ENCODE data around the gene MSGN1.

Gene MSGN1

GRCh38 chr2:17798338-17798737, 17.9 kb upstream of the MSGN1 start:
- TF ChIP-seq GATA2 (IDR thresholded peaks at IDR 0.05; ENCODE audit: low read depth, low read length), result no peak

DNA sequence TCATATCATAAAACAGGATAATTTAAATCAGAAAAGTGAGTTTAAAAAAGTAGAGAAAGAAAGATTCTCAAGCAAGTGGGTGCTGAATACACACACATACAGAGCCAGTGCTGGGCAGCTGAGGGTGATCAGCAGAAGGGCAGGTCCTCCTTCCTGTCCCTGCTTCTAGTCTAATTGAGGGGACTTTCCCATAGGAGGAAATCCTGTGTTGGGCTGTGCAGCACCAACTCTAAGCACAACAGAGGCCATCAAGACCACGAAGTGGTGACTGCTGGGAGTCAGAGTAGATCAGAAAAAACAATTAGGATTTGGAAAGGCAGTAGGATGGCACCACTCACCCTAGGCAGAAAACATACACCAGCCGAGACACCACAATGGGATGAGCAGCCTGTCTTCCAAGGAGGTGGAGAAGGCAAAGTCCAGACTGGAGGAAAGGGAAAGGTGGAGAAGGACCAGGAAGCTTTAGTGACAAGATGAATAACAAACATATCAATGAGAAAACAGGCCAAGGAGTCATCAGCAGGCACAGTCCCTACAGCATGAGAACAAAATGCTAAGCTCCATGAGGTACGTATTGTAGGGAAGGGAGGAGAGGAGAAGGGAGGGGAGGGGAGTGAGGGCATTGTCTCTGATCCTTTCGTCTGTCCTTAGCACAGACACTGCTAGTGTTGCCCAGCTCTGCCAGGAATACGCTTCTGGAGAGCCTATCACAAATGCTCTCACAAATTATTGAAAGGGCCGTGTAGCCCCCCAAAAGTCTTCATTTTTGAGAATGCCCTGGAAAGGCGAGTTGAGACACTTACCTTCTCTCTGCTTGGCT, 16.7 kb upstream of the MSGN1 start:
- TF ChIP-seq GATA2 (IDR thresholded peaks at IDR 0.05; ENCODE audit: low read depth, low read length), result no peak

DNA sequence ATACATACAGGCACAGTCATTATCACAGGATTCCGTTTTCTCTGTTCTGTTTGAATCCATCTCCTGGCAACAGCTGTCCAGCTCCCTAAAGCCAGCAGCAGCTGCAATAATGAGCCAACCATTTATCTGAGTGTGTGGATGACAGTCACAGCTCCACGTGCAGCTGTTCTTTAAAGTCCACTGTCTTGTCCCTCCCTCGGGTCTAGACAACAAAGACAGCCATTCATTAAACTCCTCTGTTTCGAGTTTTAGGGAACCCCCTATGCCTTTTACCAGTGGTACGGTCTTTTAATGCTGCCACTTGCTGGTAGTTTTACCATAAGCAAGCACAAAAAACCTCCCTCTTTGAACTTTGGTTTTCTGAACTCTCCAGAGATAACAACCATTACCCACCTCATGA, 16.0 kb upstream of the MSGN1 start:
- TF ChIP-seq GATA2 (IDR thresholded peaks at IDR 0.05; ENCODE audit: low read depth, low read length) (no peak), GATA3 (IDR thresholded peaks at IDR 0.05; ENCODE audit: low read depth, low read length) (no peak)

GRCh38 chr2:17800693-17801458, 15.4 kb upstream of the MSGN1 start:
- no peak for TF ChIP-seq GATA3 (IDR thresholded peaks at IDR 0.05; ENCODE audit: low read depth, low read length)
- TF ChIP-seq GATA2 (IDR thresholded peaks at IDR 0.05; ENCODE audit: low read depth, low read length), result no peak

- TF ChIP-seq GATA2 (IDR thresholded peaks at IDR 0.05; ENCODE audit: low read depth, low read length) (no peak), GATA3 (IDR thresholded peaks at IDR 0.05; ENCODE audit: low read depth, low read length) (no peak)
Observed at GRCh38 chr2:17803497-17803896, 12.8 kb upstream of the MSGN1 start.

DNA sequence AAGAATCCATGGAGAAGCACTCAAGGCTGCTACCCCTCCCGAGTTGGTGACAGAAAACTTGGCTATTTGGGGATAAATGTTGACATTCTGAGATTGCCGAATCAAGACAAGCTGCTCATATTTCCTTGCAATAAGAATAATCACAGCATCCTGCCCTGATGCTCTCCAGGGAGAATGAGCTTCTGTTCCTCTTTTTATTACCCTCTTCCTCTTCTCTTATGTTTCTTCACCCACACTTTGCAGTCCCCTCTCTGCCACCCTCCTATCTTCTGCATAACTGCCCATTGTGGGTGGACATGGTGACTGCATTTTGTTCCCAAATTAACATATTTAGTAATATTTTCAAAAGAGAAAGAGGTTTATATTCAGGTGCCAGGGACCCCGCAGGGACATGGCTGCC, 11.9 kb upstream of the MSGN1 start:
- TF ChIP-seq GATA3 (IDR thresholded peaks at IDR 0.05; ENCODE audit: low read depth, low read length) (no peak), GATA2 (IDR thresholded peaks at IDR 0.05; ENCODE audit: low read depth, low read length) (no peak)

- TF ChIP-seq GATA2 (IDR thresholded peaks at IDR 0.05; ENCODE audit: low read depth, low read length) (no peak), GATA3 (IDR thresholded peaks at IDR 0.05; ENCODE audit: low read depth, low read length) (no peak)
Observed at GRCh38 chr2:17805166-17805565, 11.1 kb upstream of the MSGN1 start.

DNA sequence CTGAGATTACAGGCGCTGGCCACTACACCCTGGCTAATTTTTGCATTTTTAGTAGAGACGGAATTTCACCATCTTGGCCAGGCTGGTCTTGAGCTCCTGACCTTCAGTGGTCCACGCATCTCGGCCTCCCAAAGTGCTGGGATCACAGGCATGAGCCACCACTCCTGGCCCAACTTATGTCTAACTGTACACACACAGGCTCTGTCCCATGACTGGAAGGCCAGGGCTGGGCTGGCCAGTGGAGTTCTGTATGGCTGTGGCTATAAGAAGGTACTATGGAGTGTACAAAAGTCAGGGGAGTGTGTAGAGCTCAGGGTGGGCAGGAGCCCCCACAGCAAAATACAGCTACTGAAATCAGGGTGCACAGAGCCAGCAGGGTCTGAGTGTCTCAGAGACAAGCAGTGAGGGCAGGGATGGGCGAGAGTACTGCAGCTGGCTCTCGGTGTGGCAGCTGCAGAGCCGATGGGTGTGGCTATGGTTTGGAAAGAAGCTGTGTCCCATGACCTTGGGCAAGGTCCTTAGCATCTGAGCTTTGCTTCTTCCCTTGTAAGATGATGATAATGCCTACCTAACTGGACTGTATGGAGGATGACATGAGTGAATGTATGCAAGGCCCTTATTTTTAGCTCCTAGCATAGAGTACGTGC, 10.4 kb upstream of the MSGN1 start:
- TF ChIP-seq GATA2 (IDR thresholded peaks at IDR 0.05; ENCODE audit: low read depth, low read length) (no peak), GATA3 (IDR thresholded peaks at IDR 0.05; ENCODE audit: low read depth, low read length) (no peak)

DNA sequence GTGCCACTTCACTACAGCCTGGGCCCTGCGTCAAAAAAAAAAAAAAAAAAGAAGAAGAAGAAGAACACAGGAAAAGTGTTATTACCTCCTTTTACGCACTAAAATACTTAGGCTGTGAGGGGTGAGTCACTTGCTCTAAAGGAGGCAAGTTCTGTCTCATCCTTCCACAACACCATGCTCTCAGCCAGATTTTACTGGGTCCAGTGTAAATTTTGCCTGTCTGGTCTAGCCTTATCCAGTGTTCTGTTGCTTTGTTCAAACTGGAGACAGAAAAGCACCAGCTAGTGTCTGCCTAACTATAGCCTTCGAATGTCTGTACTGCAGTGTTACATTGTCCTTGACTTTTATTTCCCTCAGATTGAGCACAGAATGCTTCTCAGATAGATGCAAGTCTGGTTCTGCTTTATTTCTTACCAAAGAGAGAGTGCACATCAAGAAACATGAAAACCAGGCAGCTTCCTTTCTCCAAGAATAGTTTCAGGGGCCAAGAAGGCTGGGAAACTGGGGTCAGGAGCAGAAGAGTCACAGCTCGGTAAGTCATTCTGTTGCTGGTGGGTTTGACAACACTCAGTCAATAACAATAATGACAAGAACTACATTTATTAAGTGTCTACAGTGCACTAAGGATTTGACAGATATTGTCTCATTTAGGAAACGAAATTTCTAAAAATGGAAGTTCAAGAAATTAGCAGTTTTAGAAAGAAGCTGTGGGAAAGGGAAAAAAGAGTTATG, 3.1 kb upstream of the MSGN1 start:
- no peak for TF ChIP-seq GATA3 (IDR thresholded peaks at IDR 0.05; ENCODE audit: low read depth, low read length)

DNA sequence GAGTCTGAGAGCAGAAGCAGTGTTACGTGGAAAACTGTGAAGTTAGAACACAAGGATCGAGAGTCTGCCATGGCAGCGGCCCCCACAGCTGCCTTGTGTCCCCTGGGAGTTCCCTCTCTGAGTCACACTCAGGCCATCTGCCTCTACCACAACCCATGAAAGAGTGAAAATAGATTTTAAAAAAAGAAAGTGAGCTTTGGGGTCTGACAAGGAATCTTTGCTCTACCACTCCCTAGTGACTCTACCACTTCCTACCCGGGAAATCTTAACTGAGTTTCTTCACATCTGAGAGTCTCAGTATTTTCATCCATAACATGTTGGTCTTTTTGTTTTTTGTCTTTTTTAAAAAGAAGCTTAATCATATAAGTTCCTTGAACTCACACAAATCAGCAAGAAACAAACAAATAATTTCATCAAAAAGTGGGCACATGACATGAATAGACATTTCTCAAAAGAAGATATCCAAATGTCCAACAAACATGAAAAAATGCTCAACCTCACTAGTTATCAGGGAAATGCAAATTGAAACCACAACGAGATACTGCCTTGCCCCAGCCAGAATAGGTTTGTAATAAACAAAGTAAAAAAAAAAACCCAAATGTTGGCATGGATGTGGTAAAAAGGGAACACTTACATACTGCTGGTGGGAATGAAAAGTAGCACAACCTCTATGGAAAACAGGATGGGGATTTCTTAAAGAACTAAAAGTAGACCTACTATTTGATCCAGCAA, 2.4 kb upstream of the MSGN1 start:
- TF ChIP-seq GATA3 (IDR thresholded peaks at IDR 0.05; ENCODE audit: low read depth, low read length) (no peak), GATA2 (IDR thresholded peaks at IDR 0.05; ENCODE audit: low read depth, low read length) (no peak)

DNA sequence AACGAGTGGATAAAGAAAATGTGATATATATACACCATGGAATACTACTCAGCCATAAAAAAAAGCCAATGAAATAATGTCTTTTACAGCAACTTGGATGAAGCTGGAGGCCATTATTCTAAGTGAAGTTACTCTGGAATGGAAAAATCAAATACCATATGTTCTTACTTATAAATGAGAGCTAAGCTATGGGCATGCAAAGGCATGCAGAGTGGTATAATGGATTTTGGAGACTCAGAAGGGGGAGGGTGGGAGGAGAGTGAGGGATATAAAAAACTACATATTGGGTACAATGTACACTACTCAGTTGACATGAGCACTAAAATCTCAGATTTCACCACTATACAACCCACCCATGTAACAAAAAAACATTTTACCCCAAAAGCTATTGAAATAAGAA, 1.7 kb upstream of the MSGN1 start:
- TF ChIP-seq GATA2 (IDR thresholded peaks at IDR 0.05; ENCODE audit: low read depth, low read length), result no peak
- no peak for TF ChIP-seq GATA3 (IDR thresholded peaks at IDR 0.05; ENCODE audit: low read depth, low read length)

GRCh38 chr2:17815468-17816184, 634 bp upstream of the MSGN1 start:
- TF ChIP-seq GATA2 (IDR thresholded peaks at IDR 0.05; ENCODE audit: low read depth, low read length), result no peak
- no peak for TF ChIP-seq GATA3 (IDR thresholded peaks at IDR 0.05; ENCODE audit: low read depth, low read length)

DNA sequence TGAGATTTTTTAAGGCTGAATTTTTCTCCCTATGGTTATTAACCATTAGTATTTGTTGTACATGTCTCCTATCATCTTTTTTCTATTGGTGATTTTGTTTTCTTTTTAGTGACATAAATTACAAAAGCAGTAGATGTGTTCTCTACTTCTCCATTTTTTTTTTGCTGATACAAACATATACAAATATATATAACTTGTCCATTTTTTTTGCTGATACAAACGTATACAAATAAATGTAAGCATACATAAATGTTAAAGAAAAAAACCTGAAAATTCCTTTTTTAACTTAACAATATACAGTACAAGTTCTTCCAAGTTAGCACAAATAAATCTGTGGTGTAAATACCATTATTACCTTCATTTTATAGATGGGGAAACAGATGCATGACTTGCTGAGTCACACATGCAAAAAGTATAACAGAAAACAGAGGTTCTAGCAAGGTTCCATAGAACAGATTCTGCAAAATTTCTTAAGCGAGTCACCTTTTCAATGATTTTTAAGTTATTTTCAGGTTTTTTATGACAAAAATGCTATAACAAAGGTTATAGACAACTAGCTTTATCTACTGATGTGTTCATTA, 2.1 kb downstream of the MSGN1 start:
- TF ChIP-seq GATA3 (IDR thresholded peaks at IDR 0.05; ENCODE audit: low read depth, low read length) (no peak), GATA2 (IDR thresholded peaks at IDR 0.05; ENCODE audit: low read depth, low read length) (no peak)

All from SH-SY5Y (cell line).